ENCODE data around the gene KAZALD1.

KAZALD1 gene

GRCh38 chr10:101031796-101032636 lies 29.8 kb upstream of the KAZALD1 start (continued):
- TF ChIP-seq PRDM10 (tag by site-specific recombination; IDR thresholded peaks at IDR 0.05) (no peak), ZNF280D (tag by site-specific recombination; IDR thresholded peaks at IDR 0.05) (no peak), FEZF1 (tag by site-specific recombination; IDR thresholded peaks at IDR 0.05) (no peak), ZNF48 (tag by site-specific recombination; IDR thresholded peaks at IDR 0.05) (no peak), ZNF701 (tag by site-specific recombination; IDR thresholded peaks at IDR 0.05) (no peak), KLF7 (tag by site-specific recombination; IDR thresholded peaks at IDR 0.05; ENCODE audit: borderline replicate concordance) (no peak; the same call in 1 of the 2 replicates), ZNF513 (tag by site-specific recombination; IDR thresholded peaks at IDR 0.05) (no peak), TSHZ1 (tag by site-specific recombination; IDR thresholded peaks at IDR 0.05; ENCODE audit: borderline replicate concordance) (no peak), ZNF664 (tag by site-specific recombination; IDR thresholded peaks at IDR 0.05) (no peak), ZNF791 (tag by site-specific recombination; IDR thresholded peaks at IDR 0.05) (no peak), ZNF394 (tag by site-specific recombination; IDR thresholded peaks at IDR 0.05; ENCODE audit: borderline replicate concordance) (no peak), ZBTB10 (tag by site-specific recombination; IDR thresholded peaks at IDR 0.05) (no peak; the same call in 1 of the 2 replicates), TRIM28 (IDR thresholded peaks at IDR 0.05; ENCODE audit: borderline replicate concordance, low read length) (no peak), IKZF3 (tag by site-specific recombination; IDR thresholded peaks at IDR 0.05) (no peak; the same call in 1 of the 2 replicates), SP2 (tag by site-specific recombination; IDR thresholded peaks at IDR 0.05) (peak; percentile 63), ZNF747 (tag by site-specific recombination; IDR thresholded peaks at IDR 0.05) (no peak), ZFP3 (tag by site-specific recombination; IDR thresholded peaks at IDR 0.05; ENCODE audit: low read depth) (no peak), ZNF529 (tag by site-specific recombination; IDR thresholded peaks at IDR 0.05; ENCODE audit: insufficient replicate concordance) (no peak), KLF16 (tag by site-specific recombination; IDR thresholded peaks at IDR 0.05) (peak; percentile 62; the same call in 1 of the 2 replicates), ZNF341 (tag by site-specific recombination; IDR thresholded peaks at IDR 0.05; ENCODE audit: low read depth) (no peak), SCRT2 (tag by site-specific recombination; IDR thresholded peaks at IDR 0.05) (no peak), REPIN1 (tag by site-specific recombination; IDR thresholded peaks at IDR 0.05; ENCODE audit: low read depth) (no peak), ZNF704 (tag by site-specific recombination; IDR thresholded peaks at IDR 0.05) (no peak)

Measured in HEK293 (cell line).